PFSK-1 (cell line): Measurements from ENCODE around the gene USF3.

Experiments
- FOXP2 ChIP-seq: optimal IDR thresholded peaks from 2 replicates; pipeline ENCODE3; 2011; ENCODE audit warnings: borderline replicate concordance, control low read depth, inconsistent platforms; ENCODE audit not compliant: insufficient read depth; ENCODE audit errors: extremely low read length, extremely low read depth
- POLR2AphosphoS5 ChIP-seq: IDR thresholded peaks from 2 replicates; pipeline ENCODE4 v1.6.1; 2012; ENCODE audit warnings: low read depth, mild to moderate bottlenecking, control low read depth, low read length, moderate library complexity
- REST ChIP-seq, 2 experiments: IDR thresholded peaks; 2 replicates each; pipeline versions ENCODE4 v1.6.1 to v1.8.0; 2011 to 2012; ENCODE audit warnings: low read depth in 2 of 2, low read length in 2 of 2, control low read depth in 1 of 2, inconsistent platforms in 1 of 2, mild to moderate bottlenecking in 1 of 2, moderate library complexity in 1 of 2; ENCODE audit not compliant: insufficient read depth in 1 of 2
- SIN3A ChIP-seq: IDR thresholded peaks from 2 replicates; pipeline ENCODE4 v1.6.1; 2012; ENCODE audit warnings: mild to moderate bottlenecking, low read length, moderate library complexity, borderline replicate concordance; ENCODE audit not compliant: insufficient read depth
- TAF1 ChIP-seq: IDR thresholded peaks from 2 replicates; pipeline ENCODE4 v1.6.1; 2012; ENCODE audit warnings: low read length, control low read depth, borderline replicate concordance; ENCODE audit not compliant: insufficient read depth

USF3 gene

GRCh38 chr3:113601240-113601639, 95.2 kb downstream of the USF3 start:
- TF ChIP-seq SIN3A (no peak), REST (IDR thresholded peaks at IDR 0.05; ENCODE audit: insufficient read depth in 1 of 2, low read depth in 2 of 2, low read length in 2 of 2) (no peak), TAF1 (no peak)

- no peak for TF ChIP-seq REST (IDR thresholded peaks at IDR 0.05; ENCODE audit: insufficient read depth in 1 of 2, low read depth in 2 of 2, low read length in 2 of 2)
- TF ChIP-seq TAF1: no peak
- no peak for TF ChIP-seq SIN3A
- TF ChIP-seq FOXP2: no peak
- no peak for TF ChIP-seq POLR2AphosphoS5
Measured at GRCh38 chr3:113600418-113601182, 95.8 kb downstream of the USF3 start.
